ENCODE measurements around the gene MYO5C.

MYO5C gene

GRCh38 chr15:52186651-52187486, 108.7 kb downstream of the MYO5C start:
- TF ChIP-seq CTCF (IDR thresholded peaks at IDR 0.05; ENCODE audit: extremely low read depth, insufficient read depth, missing control alignments) = no peak
- DNase-seq (ENCODE audit: low spot score) = no peak
- in situ Hi-C loops (cut with MboI; ENCODE audit: low pct_unique_long_range_greater_than_20kb, low sequenced_read_pairs, unreplicated experiment) = no loop called here

- no peak for TF ChIP-seq CTCF (IDR thresholded peaks at IDR 0.05; ENCODE audit: extremely low read depth, insufficient read depth, missing control alignments)
- in situ Hi-C loops (cut with MboI; ENCODE audit: low pct_unique_long_range_greater_than_20kb, low sequenced_read_pairs, unreplicated experiment) = no loop called here
- no peak for DNase-seq (ENCODE audit: low spot score)
Observed at GRCh38 chr15:52185151-52185561, 110.4 kb downstream of the MYO5C start.

GRCh38 chr15:52184721-52185120, 110.9 kb downstream of the MYO5C start:
- no peak for TF ChIP-seq CTCF (IDR thresholded peaks at IDR 0.05; ENCODE audit: extremely low read depth, insufficient read depth, missing control alignments)
- no peak for DNase-seq (ENCODE audit: low spot score)
- in situ Hi-C loops (cut with MboI; ENCODE audit: low pct_unique_long_range_greater_than_20kb, low sequenced_read_pairs, unreplicated experiment) = no loop called here

GRCh38 chr15:52183562-52184173, 111.9 kb downstream of the MYO5C start:
- in situ Hi-C loops (cut with MboI; ENCODE audit: low pct_unique_long_range_greater_than_20kb, low sequenced_read_pairs, unreplicated experiment) = no loop called here
- TF ChIP-seq CTCF (IDR thresholded peaks at IDR 0.05; ENCODE audit: extremely low read depth, insufficient read depth, missing control alignments) = peak; percentile 70
- peak; percentile 46 for DNase-seq (ENCODE audit: low spot score)

GRCh38 chr15:52181938-52182780, 113.4 kb downstream of the MYO5C start:
- no peak for TF ChIP-seq CTCF (IDR thresholded peaks at IDR 0.05; ENCODE audit: extremely low read depth, insufficient read depth, missing control alignments)
- in situ Hi-C loops (cut with MboI; ENCODE audit: low pct_unique_long_range_greater_than_20kb, low sequenced_read_pairs, unreplicated experiment) = no loop called here
- peak; percentile 20 for DNase-seq (ENCODE audit: low spot score)

GRCh38 chr15:52180851-52181450, 114.7 kb downstream of the MYO5C start:
- no peak for DNase-seq (ENCODE audit: low spot score)
- in situ Hi-C loops (cut with MboI; ENCODE audit: low pct_unique_long_range_greater_than_20kb, low sequenced_read_pairs, unreplicated experiment) = no loop called here
- TF ChIP-seq CTCF (IDR thresholded peaks at IDR 0.05; ENCODE audit: extremely low read depth, insufficient read depth, missing control alignments) = no peak

All from GM13977 (cell line).